Calu3 (cell line): ENCODE data around the gene CNTNAP2. TPM values are rescaled to one million over a fixed set of nuclear protein-coding genes. Genes with fewer than 3 reads are reported as not detected.

ENCODE experiments used
- BruUV-seq: library from RNA; stranded (reverse); fragments of 400-500 nt; replicated peaks from 2 replicates; lab custom pipeline; 2021; lab: Mats Ljungman, UMichigan
- CTCF ChIA-PET: fragments of 300-600 bp; sonication (Branson Sonifier 250); formaldehyde crosslinking; loops from one replicate; lab custom pipeline; 2022; ENCODE audit warnings: antibody characterized with exemption; lab: Charles Lee
- DNase-seq: peaks from one replicate; pipeline ENCODE4 v3.0.0; 2022
- H3K27ac Mint-ChIP-seq: one replicate; pipeline ENCODE4 v1.8.0; 2022; ENCODE audit warnings: mixed read lengths; ENCODE audit not compliant: unreplicated experiment
- H3K27me3 Mint-ChIP-seq: one replicate; pipeline ENCODE4 v1.8.0; 2022; ENCODE audit warnings: mixed read lengths; ENCODE audit not compliant: unreplicated experiment
- H3K36me3 Mint-ChIP-seq: one replicate; pipeline ENCODE4 v1.8.0; 2022; ENCODE audit warnings: mild to moderate bottlenecking, moderate library complexity, mixed read lengths; ENCODE audit not compliant: insufficient read depth, unreplicated experiment
- H3K4me1 Mint-ChIP-seq: one replicate; pipeline ENCODE4 v1.8.0; 2022; ENCODE audit warnings: mild to moderate bottlenecking, low read depth, mixed read lengths; ENCODE audit not compliant: unreplicated experiment
- H3K4me3 Mint-ChIP-seq: one replicate; pipeline ENCODE4 v1.8.0; 2022; ENCODE audit warnings: mild to moderate bottlenecking, low read depth, moderate library complexity, mixed read lengths; ENCODE audit not compliant: unreplicated experiment
- H3K9me3 Mint-ChIP-seq: one replicate; pipeline ENCODE4 v1.8.0; 2022; ENCODE audit warnings: low read depth, mixed read lengths; ENCODE audit not compliant: unreplicated experiment
- CTCF ChIP-seq: fragments of 200-600 bp; IDR thresholded peaks from one replicate; pipeline ENCODE4 v1.8.0; 2022; ENCODE audit warnings: antibody characterized with exemption; ENCODE audit not compliant: unreplicated experiment
- intact Hi-C: fragments of 100-400 bp; cut with micrococcal nuclease; formaldehyde crosslinking; loops from one replicate; pipeline ENCODE4 v1.10.0; 2022; ENCODE audit not compliant: unreplicated experiment
- total RNA-seq: library from RNA; stranded (reverse); gene quantifications from 2 replicates; pipeline ENCODE4 v1.2.3, GENCODE V29; 2022

CNTNAP2 gene
- total RNA-seq, 1 experiment from 2014 or later, result 1.1 TPM

GRCh38 chr7:148379677-148380076 is 2263.1 kb downstream of the CNTNAP2 start:
- no TSS peak for BruUV-seq
- Mint-ChIP-seq H3K36me3 (no peaks in the 10 kb centered on the region), H3K27ac (no peak overlapping the region), H3K4me3 (no peak overlapping the region), H3K9me3 (no peaks in the 10 kb centered on the region), H3K27me3 (peaks cover 32% of the 10 kb centered on the region), H3K4me1 (no peaks in the 10 kb centered on the region)
- no peak for TF ChIP-seq CTCF
- intact Hi-C loops, result no loop called here
- no peak for DNase-seq
- CTCF ChIA-PET, result no interaction called here

GRCh38 chr7:148380596-148381419 is 2264.2 kb downstream of the CNTNAP2 start:
- CTCF ChIA-PET, result interaction anchor here (0.7 kb wide), 1 partner anchor 30 kb away, joined by 4 read pairs; no protein-coding TSS in a partner anchor
- Mint-ChIP-seq H3K36me3 (no peaks in the 10 kb centered on the region), H3K9me3 (no peaks in the 10 kb centered on the region), H3K4me3 (no peak overlapping the region), H3K4me1 (no peaks in the 10 kb centered on the region), H3K27ac (no peak overlapping the region), H3K27me3 (peaks cover 32% of the 10 kb centered on the region)
- no peak for DNase-seq
- intact Hi-C loops, result no loop called here
- no TSS peak for BruUV-seq
- no peak for TF ChIP-seq CTCF

GRCh38 chr7:148382596-148382995 is 2266.0 kb downstream of the CNTNAP2 start:
- DNase-seq, result no peak
- H3K36me3 Mint-ChIP-seq, result no peaks in the 10 kb centered on the region
- no peak overlapping the region for H3K4me3 Mint-ChIP-seq
- CTCF ChIA-PET, result no interaction called here
- no TSS peak for BruUV-seq
- intact Hi-C loops, result no loop called here
- H3K9me3 Mint-ChIP-seq, result no peaks in the 10 kb centered on the region
- no peak for TF ChIP-seq CTCF
- H3K4me1 Mint-ChIP-seq, result no peaks in the 10 kb centered on the region
- no peak overlapping the region for H3K27ac Mint-ChIP-seq
- peaks cover 32% of the 10 kb centered on the region for H3K27me3 Mint-ChIP-seq

- Mint-ChIP-seq H3K27me3 (peaks cover 32% of the 10 kb centered on the region), H3K4me1 (no peaks in the 10 kb centered on the region), H3K9me3 (no peaks in the 10 kb centered on the region), H3K4me3 (no peak overlapping the region), H3K36me3 (no peaks in the 10 kb centered on the region), H3K27ac (no peak overlapping the region)
- intact Hi-C loops, result loop anchor here (1.0 kb wide), 1 partner anchor 44 kb away; no protein-coding TSS in a partner anchor
- TF ChIP-seq CTCF, result no peak
- CTCF ChIA-PET, result no interaction called here
- BruUV-seq, result no TSS peak
- no peak for DNase-seq
These were observed 2267.1 kb downstream of the CNTNAP2 start for GRCh38 chr7:148383651-148384050.
